Endothelial cell of umbilical vein (primary cell): ENCODE measurements around the gene TTBK1. TPM values are rescaled to one million over a fixed set of nuclear protein-coding genes. Genes with fewer than 3 reads are reported as not detected.

Experiments
- Bru-seq: library from RNA; stranded (reverse); fragments of 400-500 nt; gene quantifications from one replicate; lab custom pipeline; 2021; lab: Mats Ljungman, UMichigan
- BruChase-seq, 2 experiments: library from RNA; stranded (reverse); fragments of 400-500 nt; gene quantifications; one replicate each; lab custom pipeline; 2021; lab: Mats Ljungman, UMichigan
- BruUV-seq: library from RNA; stranded (reverse); fragments of 400-500 nt; replicated peaks from 2 replicates; lab custom pipeline; 2021; lab: Mats Ljungman, UMichigan
- CTCF ChIA-PET: fragments of 300-600, 350-600 bp; sonication (Branson Sonifier 250); formaldehyde crosslinking; loops from one replicate; lab custom pipeline; 2021; ENCODE audit warnings: antibody characterized with exemption, inconsistent platforms; lab: Charles Lee
- POLR2A ChIA-PET: fragments of 300-600, 350-600 bp; sonication (Branson Sonifier 250); formaldehyde crosslinking; loops from one replicate; lab custom pipeline; 2021; ENCODE audit warnings: antibody characterized with exemption, inconsistent platforms; lab: Charles Lee
- DNase-seq: peaks from one replicate; pipeline ENCODE4 v3.0.0-alpha.2; 2011; ENCODE audit warnings: low read depth, low spot score
- FAIRE-seq: peaks from 2 replicates; lab custom pipeline; 2011; peaks lifted over from hg19 to GRCh38; lab: Jason Lieb, UNC
- H2AFZ ChIP-seq: 2 replicates; pipeline ENCODE4 v1.6.0; 2012; ENCODE audit warnings: low read depth, low read length, control low read depth, inconsistent platforms
- H3K27ac ChIP-seq: 2 replicates; pipeline ENCODE4 v1.5.1; 2011; ENCODE audit warnings: low read depth, mild to moderate bottlenecking, control low read depth, low read length, moderate library complexity; ENCODE audit not compliant: insufficient read depth
- H3K27me3 ChIP-seq, 2 experiments: 2 replicates each; pipeline versions ENCODE4 v1.6.0 to v1.6.1; 2011; ENCODE audit warnings: low read length in 2 of 2, mixed read lengths in 1 of 2; ENCODE audit not compliant: control insufficient read depth in 2 of 2, insufficient read depth in 2 of 2
- H3K36me3 ChIP-seq, 2 experiments: 2 replicates in 1 of 2; 3 replicates in 1 of 2; pipeline ENCODE4 v1.5.1; 2011; ENCODE audit warnings: low read length in 2 of 2, mild to moderate bottlenecking in 1 of 2, moderate library complexity in 1 of 2; ENCODE audit not compliant: control insufficient read depth in 2 of 2, insufficient read depth in 2 of 2; ENCODE audit errors: extremely low read depth in 1 of 2
- H3K4me1 ChIP-seq: 3 replicates; pipeline ENCODE4 v1.5.1; 2011; ENCODE audit warnings: mild to moderate bottlenecking, low read length; ENCODE audit not compliant: control insufficient read depth, insufficient read depth; ENCODE audit errors: extremely low read depth
- H3K4me2 ChIP-seq: 2 replicates; pipeline ENCODE4 v1.6.1; 2011; ENCODE audit warnings: low read length, control low read depth, mixed read lengths; ENCODE audit not compliant: insufficient read depth
- H3K4me3 ChIP-seq, 3 experiments: fragments of 200-600 bp in 1 of 3; sonication (generic), shearing (Covaris generic) in 1 of 3; replicated peaks in 1 of 3; 2 replicates each; pipeline ENCODE4 v1.5.1; 2011 to 2016; ENCODE audit warnings: control low read depth in 3 of 3, low read length in 3 of 3, mild to moderate bottlenecking in 2 of 3, inconsistent platforms in 1 of 3, low read depth in 1 of 3, moderate library complexity in 1 of 3; ENCODE audit not compliant: insufficient read depth in 1 of 3
- H3K79me2 ChIP-seq: 2 replicates; pipeline ENCODE4 v1.6.0; 2012; ENCODE audit warnings: low read length, inconsistent platforms; ENCODE audit not compliant: control insufficient read depth, insufficient read depth
- H3K9ac ChIP-seq: replicated peaks from 2 replicates; pipeline ENCODE3; 2011; ENCODE audit warnings: low read length, control low read depth; ENCODE audit not compliant: insufficient read depth; ENCODE audit errors: extremely low read depth
- H3K9me1 ChIP-seq: replicated peaks from 3 replicates; pipeline ENCODE4 v1.6.0; 2011; ENCODE audit warnings: mild to moderate bottlenecking, low read length; ENCODE audit not compliant: control insufficient read depth, insufficient read depth; ENCODE audit errors: extremely low read depth
- H3K9me3 ChIP-seq: replicated peaks from 2 replicates; pipeline ENCODE4 v1.5.1; 2012; ENCODE audit warnings: low read length, inconsistent platforms; ENCODE audit not compliant: control insufficient read depth, insufficient read depth
- H4K20me1 ChIP-seq: replicated peaks from 2 replicates; pipeline ENCODE3; 2011; ENCODE audit warnings: mild to moderate bottlenecking, low read length; ENCODE audit not compliant: control insufficient read depth, insufficient read depth; ENCODE audit errors: extremely low read depth
- EZH2 ChIP-seq: IDR thresholded peaks from 2 replicates; pipeline ENCODE4 v1.6.1; 2012; ENCODE audit warnings: borderline replicate concordance, low read depth, mild to moderate bottlenecking, moderate library complexity, low read length, inconsistent platforms; ENCODE audit not compliant: severe bottlenecking
- dilution Hi-C: fragments of 300-500 bp; cut with MboI; formaldehyde crosslinking; loops from one replicate; pipeline ENCODE4 v1.15.0; 2019; ENCODE audit warnings: low sequenced_read_pairs; ENCODE audit not compliant: extremely low pct_ligation_motif_present
- intact Hi-C: fragments of 100-400 bp; cut with micrococcal nuclease; formaldehyde crosslinking; loops from one replicate; pipeline ENCODE4 v1.10.0; 2022
- long read RNA-seq: library from polyadenylated mRNA; stranded (forward); transcript quantifications from one replicate; pipeline ENCODE4 v2.0.0, GENCODE V29; 2021
- polyA minus RNA-seq, 3 experiments: library from RNA; depleted of rRNA, polyadenylated mRNA; stranded (reverse); fragments of >200 nt; gene quantifications; 1 replicate in 1 of 3; 2 replicates in 2 of 3; pipeline ENCODE4 v1.2.3, GENCODE V29; 2011
- polyA plus RNA-seq, 4 experiments: library from polyadenylated mRNA; depleted of rRNA in 3 of 4; stranded (reverse) in 3 of 4; unstranded in 1 of 4; fragments of >200 nt; gene quantifications; 2 replicates each; pipeline versions ENCODE4 v1.2.1 to v1.2.3, GENCODE V29; 2011 to 2012; ENCODE audit warnings: missing spikeins in 1 of 4
- total RNA-seq: library from RNA; stranded (reverse); gene quantifications from 2 replicates; pipeline ENCODE4 v1.2.3, GENCODE V29; 2021
- TF ChIP-seq, protein P1 (sequence below), 2 donors: IDR thresholded peaks; 1 replicate in 1 of 2; 2 replicates in 1 of 2; pipeline ENCODE4 v1.5.1; 2011; ENCODE audit warnings: low read length in 2 of 2, mild to moderate bottlenecking in 2 of 2, moderate library complexity in 2 of 2, control low read depth in 1 of 2, inconsistent platforms in 1 of 2, low read depth in 1 of 2; ENCODE audit not compliant: insufficient read depth in 1 of 2; ENCODE audit errors: extremely low read depth in 1 of 2

Gene TTBK1
- 0.12 TPM in 1 of 2 replicates, not detected in the other for total RNA-seq
- polyA plus RNA-seq = 0.06 TPM in 2 replicates
- 0.01 TPM in 2 replicates for polyA plus RNA-seq (2011; cell fraction: cytosol; rRNA removed)
- polyA plus RNA-seq (2011; cell fraction: nucleus; rRNA removed) = 0.10 and 0.14 TPM in 2 replicates
- polyA plus RNA-seq (2012) = 0.04 and 0.07 TPM in 2 replicates
- polyA minus RNA-seq = 0.06 and 0.19 TPM in 2 replicates
- not detected for polyA minus RNA-seq (2011; cell fraction: cytosol; rRNA and poly(A)+ RNA removed)
- 0.10 and 0.14 TPM in 2 replicates for polyA minus RNA-seq (2011; cell fraction: nucleus; rRNA and poly(A)+ RNA removed)
- percentile 7 among the genes with signal in this experiment for Bru-seq, nascent RNA
- BruChase-seq, experiment 1, labeled RNA remaining after a 6-hour chase = not detected
- BruChase-seq, experiment 2, labeled RNA remaining after a 2-hour chase = not detected
- long read RNA-seq = 0 reads

DNA sequence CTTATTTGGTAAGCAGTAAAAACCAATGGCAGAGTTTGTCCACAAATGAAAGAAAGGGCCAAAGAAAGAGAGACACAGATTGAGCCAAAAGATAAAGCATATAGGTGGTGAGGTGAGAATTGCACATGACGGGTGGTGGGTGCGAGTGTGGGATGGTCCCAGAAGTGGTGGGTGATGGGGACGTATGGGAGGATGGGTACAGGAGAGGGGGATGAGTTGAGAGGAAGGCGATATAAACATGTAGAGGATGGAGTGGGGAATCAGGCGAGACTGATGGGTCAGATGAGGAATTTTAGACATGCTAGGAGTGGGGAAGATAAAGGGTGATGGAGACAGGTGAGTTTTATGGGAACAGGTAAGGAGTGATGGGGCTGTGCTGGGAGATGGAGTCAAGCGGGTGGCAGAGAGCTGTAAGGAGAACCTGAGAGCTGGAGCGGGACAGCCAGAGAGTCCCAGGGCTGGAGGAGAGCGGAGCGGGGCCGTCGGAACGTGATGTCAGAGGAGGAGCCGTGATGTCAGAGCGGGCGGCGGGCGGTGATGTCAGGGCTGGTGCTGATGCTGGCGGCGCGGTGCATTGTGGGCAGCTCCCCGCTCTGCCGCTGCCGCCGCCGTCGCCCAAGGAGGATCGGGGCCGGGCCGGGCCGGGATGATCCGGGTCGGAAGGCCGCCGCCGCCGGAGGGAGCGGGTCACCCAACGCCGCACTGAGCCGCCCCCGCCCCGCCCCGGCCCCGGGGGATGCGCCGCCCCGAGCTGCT, at the start of gene TTBK1:
Gene TTBK1, plus strand, starts transcription at position 574 of the 756 bp plus-strand sequence. CDS start 3,180 bp downstream, outside the sequence.
- TF ChIP-seq, protein P1, sequence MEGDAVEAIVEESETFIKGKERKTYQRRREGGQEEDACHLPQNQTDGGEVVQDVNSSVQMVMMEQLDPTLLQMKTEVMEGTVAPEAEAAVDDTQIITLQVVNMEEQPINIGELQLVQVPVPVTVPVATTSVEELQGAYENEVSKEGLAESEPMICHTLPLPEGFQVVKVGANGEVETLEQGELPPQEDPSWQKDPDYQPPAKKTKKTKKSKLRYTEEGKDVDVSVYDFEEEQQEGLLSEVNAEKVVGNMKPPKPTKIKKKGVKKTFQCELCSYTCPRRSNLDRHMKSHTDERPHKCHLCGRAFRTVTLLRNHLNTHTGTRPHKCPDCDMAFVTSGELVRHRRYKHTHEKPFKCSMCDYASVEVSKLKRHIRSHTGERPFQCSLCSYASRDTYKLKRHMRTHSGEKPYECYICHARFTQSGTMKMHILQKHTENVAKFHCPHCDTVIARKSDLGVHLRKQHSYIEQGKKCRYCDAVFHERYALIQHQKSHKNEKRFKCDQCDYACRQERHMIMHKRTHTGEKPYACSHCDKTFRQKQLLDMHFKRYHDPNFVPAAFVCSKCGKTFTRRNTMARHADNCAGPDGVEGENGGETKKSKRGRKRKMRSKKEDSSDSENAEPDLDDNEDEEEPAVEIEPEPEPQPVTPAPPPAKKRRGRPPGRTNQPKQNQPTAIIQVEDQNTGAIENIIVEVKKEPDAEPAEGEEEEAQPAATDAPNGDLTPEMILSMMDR (IDR thresholded peaks at IDR 0.05; ENCODE audit: extremely low read depth in 1 of 2, insufficient read depth in 1 of 2, low read depth in 1 of 2, low read length in 2 of 2) = no peak
- TF ChIP-seq EZH2 = peak; percentile 88
- Histone ChIP-seq H3K9me3 (no peaks in the 10 kb centered on the region), H3K27ac (no peak within 1 kb of the TSS), H4K20me1 (no peaks in the 10 kb centered on the region), H3K4me2 (no peak within 1 kb of the TSS), H3K79me2 (no peaks in the 10 kb centered on the region), H3K36me3 (no peaks in the 10 kb centered on the region), H2AFZ (no peak within 1 kb of the TSS), H3K9me1 (no peaks in the 10 kb centered on the region), H3K4me3 (no peak within 1 kb of the TSS), H3K4me1 (peaks cover 4% of the 10 kb centered on the region), H3K27me3 (peaks cover 46 to 53% of the 10 kb centered on the region in 2 experiments), H3K9ac (no peak within 1 kb of the TSS)
- ChIA-PET CTCF (no interaction called here), POLR2A (no interaction called here)
- no TSS peak for BruUV-seq
- intact Hi-C loops = no loop called here
- DNase-seq (no peak), FAIRE-seq (no peak)
- dilution Hi-C loops = no loop called here
